ENCODE measurements around the gene MAP3K14. TPM values are rescaled to one million over a fixed set of nuclear protein-coding genes. Genes with fewer than 3 reads are reported as not detected.
A peak's percentile ranks its signal among the peaks of the same experiment; 100 is the strongest.

The MAP3K14 gene
- total RNA-seq, 1 donor from 2014 or later, result 14.8 TPM

GRCh38 chr17:45221081-45222013 is 95.5 kb downstream of the MAP3K14 start, which contains the start of gene FMNL1:
Gene FMNL1 (plus strand): TSS chr17:45221885. CDS start chr17:45222125, 240 bp downstream.
- Histone ChIP-seq H3K4me1 (peaks cover 63% of the 10 kb centered on the region), H3K4me3 (peak within 1 kb of the TSS; percentile 84), H3K9me3 (replicated peaks) (no peaks in the 10 kb centered on the region), H3K36me3 (no peaks in the 10 kb centered on the region), H3K27ac (replicated peaks) (peak within 1 kb of the TSS; percentile 72), H3K27me3 (ENCODE audit: low read depth) (no peaks in the 10 kb centered on the region)
- TF ChIP-seq CTCF (IDR thresholded peaks at IDR 0.05; ENCODE audit: borderline replicate concordance), result peak; percentile 19
- intact Hi-C loops (cut with micrococcal nuclease), result no loop called here
- DNase-seq, result peak; percentile 76

GRCh38 chr17:45220079-45220478 is 96.7 kb downstream of the MAP3K14 start:
- Histone ChIP-seq H3K36me3 (no peaks in the 10 kb centered on the region), H3K4me3 (no peak overlapping the region), H3K4me1 (peaks cover 51% of the 10 kb centered on the region), H3K27me3 (ENCODE audit: low read depth) (no peaks in the 10 kb centered on the region), H3K27ac (replicated peaks) (no peak overlapping the region), H3K9me3 (replicated peaks) (no peaks in the 10 kb centered on the region)
- no peak for DNase-seq
- TF ChIP-seq CTCF (IDR thresholded peaks at IDR 0.05; ENCODE audit: borderline replicate concordance), result no peak
- intact Hi-C loops (cut with micrococcal nuclease), result no loop called here

- Histone ChIP-seq H3K9me3 (replicated peaks) (no peaks in the 10 kb centered on the region), H3K4me3 (no peak overlapping the region), H3K27ac (replicated peaks) (peak overlapping the region; percentile 27), H3K27me3 (ENCODE audit: low read depth) (no peaks in the 10 kb centered on the region), H3K36me3 (no peaks in the 10 kb centered on the region), H3K4me1 (peaks cover 41% of the 10 kb centered on the region)
- intact Hi-C loops (cut with micrococcal nuclease), result loop anchor here (5.0 kb wide), 1 partner anchor 168 kb away; no protein-coding TSS in a partner anchor
- TF ChIP-seq CTCF (IDR thresholded peaks at IDR 0.05; ENCODE audit: borderline replicate concordance), result peak; percentile 93
- DNase-seq, result peak; percentile 88
These were observed 97.7 kb downstream of the MAP3K14 start for GRCh38 chr17:45218895-45219661.

Other genes with a start within 250 kb of the MAP3K14 start
- 146 TPM for gene PLCD3, start 184.5 kb downstream of the MAP3K14 start, total RNA-seq
- 6.4 TPM for gene ACBD4, start 181.3 kb downstream of the MAP3K14 start, total RNA-seq
- 28.8 TPM for gene HEXIM1, start 168.5 kb downstream of the MAP3K14 start, total RNA-seq
- gene HEXIM2, start 155.1 kb downstream of the MAP3K14 start, total RNA-seq, result 7.0 TPM
- gene FMNL1, start 95.1 kb downstream of the MAP3K14 start, total RNA-seq, result 8.7 TPM
- gene SPATA32, start 54.9 kb downstream of the MAP3K14 start, total RNA-seq, result not detected
- gene ARHGAP27, start 115.8 kb upstream of the MAP3K14 start, total RNA-seq, result 15.1 TPM
- 27.3 TPM for gene PLEKHM1, start 173.7 kb upstream of the MAP3K14 start, total RNA-seq